ENCODE measurements around the gene NTF3.

The NTF3 gene

DNA sequence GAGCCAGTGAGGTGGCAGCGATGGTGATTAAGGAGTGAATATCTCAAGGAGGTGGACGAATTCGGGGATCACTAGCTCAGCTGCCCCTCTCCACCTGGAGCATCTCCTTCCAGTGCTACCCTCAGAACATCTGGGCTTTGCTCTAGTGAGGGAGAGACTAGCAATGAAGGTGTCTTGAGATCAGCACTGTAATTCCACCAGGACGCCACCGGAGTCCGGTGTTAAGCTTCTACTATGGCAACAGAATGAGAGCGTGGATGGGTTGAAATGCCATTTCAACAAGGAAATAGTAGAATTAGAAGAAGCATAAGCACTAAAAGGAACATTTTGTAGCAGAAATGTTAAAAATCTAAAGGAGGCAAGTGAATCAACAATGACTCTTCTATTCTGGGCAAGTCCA is 61.1 kb downstream of the NTF3 start:
- Histone ChIP-seq H3K27me3 (ENCODE audit: insufficient read depth, low read length) (no peaks in the 10 kb centered on the region), H3K9me3 (ENCODE audit: insufficient read depth, low read depth, low read length) (no peaks in the 10 kb centered on the region), H3K9ac (ENCODE audit: low read length) (no peak overlapping the region), H3K79me1 (ENCODE audit: low read length) (peaks cover 1% of the 10 kb centered on the region), H3K4me1 (ENCODE audit: control insufficient read depth in 1 of 2, insufficient read depth in 2 of 2, low read length in 2 of 2) (peaks cover 5 to 8% of the 10 kb centered on the region in 2 experiments), H3K79me2 (ENCODE audit: control insufficient read depth, insufficient read depth, low read length, poor library complexity) (no peaks in the 10 kb centered on the region), H4K91ac (ENCODE audit: low read depth, low read length) (no peak overlapping the region), H3K4ac (ENCODE audit: low read depth, low read length) (no peak overlapping the region), H2AFZ (ENCODE audit: insufficient read depth, low read length, poor library complexity) (no peak overlapping the region), H3K14ac (ENCODE audit: low read length) (no peak overlapping the region), H2BK120ac (ENCODE audit: insufficient read depth, low read length, poor library complexity) (no peak overlapping the region), H2BK12ac (ENCODE audit: low read length) (no peak overlapping the region), H3K4me2 (ENCODE audit: low read length) (no peak overlapping the region), H2AK5ac (ENCODE audit: low read length) (no peak overlapping the region), H3K23ac (ENCODE audit: low read length) (no peak overlapping the region), H4K8ac (ENCODE audit: low read depth, low read length) (no peak overlapping the region), H3K27ac (ENCODE audit: low read depth, low read length) (no peak overlapping the region), H3K18ac (ENCODE audit: low read length) (no peak overlapping the region), H3K36me3 (ENCODE audit: control insufficient read depth in 1 of 2, insufficient read depth in 2 of 2, low read length in 2 of 2) (no peaks in the 10 kb centered on the region), H4K12ac (ENCODE audit: low read depth, low read length) (no peak overlapping the region), H2BK5ac (ENCODE audit: low read depth, low read length, poor library complexity) (no peak overlapping the region), H3K4me3 (ENCODE audit: low read depth, low read length) (no peak overlapping the region)
- DNase-seq, result no peak
- WGBS (ENCODE audit: extremely low coverage, insufficient coverage, insufficient read length), result no CpG with 5 or more reads among the region's 7 CpGs

- Histone ChIP-seq H3K9ac (ENCODE audit: low read length) (no peak overlapping the region), H3K14ac (ENCODE audit: low read length) (no peak overlapping the region), H4K8ac (ENCODE audit: low read depth, low read length) (no peak overlapping the region), H4K12ac (ENCODE audit: low read depth, low read length) (no peak overlapping the region), H2BK120ac (ENCODE audit: insufficient read depth, low read length, poor library complexity) (no peak overlapping the region), H3K23ac (ENCODE audit: low read length) (no peak overlapping the region), H3K79me2 (ENCODE audit: control insufficient read depth, insufficient read depth, low read length, poor library complexity) (no peaks in the 10 kb centered on the region), H3K36me3 (ENCODE audit: control insufficient read depth in 1 of 2, insufficient read depth in 2 of 2, low read length in 2 of 2) (no peaks in the 10 kb centered on the region), H3K4me3 (ENCODE audit: low read depth, low read length) (no peak overlapping the region), H3K27ac (ENCODE audit: low read depth, low read length) (no peak overlapping the region), H2BK12ac (ENCODE audit: low read length) (no peak overlapping the region), H3K4me1 (ENCODE audit: control insufficient read depth in 1 of 2, insufficient read depth in 2 of 2, low read length in 2 of 2) (no peaks in the 10 kb centered on the region), H3K18ac (ENCODE audit: low read length) (no peak overlapping the region), H2AFZ (ENCODE audit: insufficient read depth, low read length, poor library complexity) (no peak overlapping the region), H3K4ac (ENCODE audit: low read depth, low read length) (no peak overlapping the region), H4K91ac (ENCODE audit: low read depth, low read length) (no peak overlapping the region), H3K9me3 (ENCODE audit: insufficient read depth, low read depth, low read length) (no peaks in the 10 kb centered on the region), H3K27me3 (ENCODE audit: insufficient read depth, low read length) (no peaks in the 10 kb centered on the region), H2AK5ac (ENCODE audit: low read length) (no peak overlapping the region), H3K4me2 (ENCODE audit: low read length) (no peak overlapping the region), H2BK5ac (ENCODE audit: low read depth, low read length, poor library complexity) (no peak overlapping the region), H3K79me1 (ENCODE audit: low read length) (no peaks in the 10 kb centered on the region)
- WGBS (ENCODE audit: extremely low coverage, insufficient coverage, insufficient read length), result no CpG with 5 or more reads among the region's 28 CpGs
- DNase-seq, result no peak
Observed at GRCh38 chr12:5494343-5494742, 62.4 kb downstream of the NTF3 start.

DNA sequence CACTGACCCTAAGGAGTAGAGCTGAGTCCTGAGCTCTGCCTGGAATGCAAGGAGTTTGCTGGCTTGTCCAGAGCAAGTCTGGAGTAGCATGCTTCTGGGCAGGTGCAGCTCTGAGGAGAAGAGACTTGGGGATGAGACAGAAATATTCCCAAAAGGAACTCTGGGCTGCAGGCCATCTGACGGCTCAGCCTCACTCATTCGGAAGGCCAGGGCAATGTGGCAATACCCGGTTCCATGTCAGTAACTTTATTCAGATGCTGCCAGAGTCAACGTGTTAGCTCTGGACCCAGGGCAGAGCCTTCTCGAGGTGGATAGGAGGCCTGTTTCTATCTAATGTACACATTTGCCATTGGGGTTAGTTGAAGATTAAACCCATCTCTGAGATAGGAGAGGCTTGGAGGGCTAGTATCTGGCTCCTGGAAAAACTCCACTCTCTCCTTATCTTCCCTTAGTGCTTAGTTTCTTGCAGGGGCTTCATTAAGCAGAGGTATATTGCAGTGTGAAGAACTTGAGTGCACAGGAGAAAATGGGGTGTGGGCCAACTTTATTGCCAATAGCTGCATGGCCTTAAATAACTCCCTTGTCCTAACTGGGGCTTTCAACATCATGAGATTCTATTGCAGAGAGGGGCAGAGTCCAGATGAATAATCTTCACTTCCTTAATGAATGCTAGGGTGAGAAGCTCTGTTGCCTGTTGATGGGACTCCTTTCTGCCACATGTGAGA is 65.6 kb downstream of the NTF3 start:
- Histone ChIP-seq H3K14ac (ENCODE audit: low read length) (no peak overlapping the region), H3K4me2 (ENCODE audit: low read length) (no peak overlapping the region), H3K27ac (ENCODE audit: low read depth, low read length) (no peak overlapping the region), H2AFZ (ENCODE audit: insufficient read depth, low read length, poor library complexity) (no peak overlapping the region), H3K4me3 (ENCODE audit: low read depth, low read length) (no peak overlapping the region), H3K9ac (ENCODE audit: low read length) (no peak overlapping the region), H3K4ac (ENCODE audit: low read depth, low read length) (no peak overlapping the region), H3K36me3 (ENCODE audit: control insufficient read depth in 1 of 2, insufficient read depth in 2 of 2, low read length in 2 of 2) (no peaks in the 10 kb centered on the region), H2BK5ac (ENCODE audit: low read depth, low read length, poor library complexity) (no peak overlapping the region), H4K91ac (ENCODE audit: low read depth, low read length) (no peak overlapping the region), H3K79me1 (ENCODE audit: low read length) (no peaks in the 10 kb centered on the region), H3K18ac (ENCODE audit: low read length) (no peak overlapping the region), H3K4me1 (ENCODE audit: control insufficient read depth in 1 of 2, insufficient read depth in 2 of 2, low read length in 2 of 2) (no peaks in the 10 kb centered on the region), H2BK12ac (ENCODE audit: low read length) (no peak overlapping the region), H3K79me2 (ENCODE audit: control insufficient read depth, insufficient read depth, low read length, poor library complexity) (no peaks in the 10 kb centered on the region), H3K9me3 (ENCODE audit: insufficient read depth, low read depth, low read length) (no peaks in the 10 kb centered on the region), H3K23ac (ENCODE audit: low read length) (no peak overlapping the region), H4K12ac (ENCODE audit: low read depth, low read length) (no peak overlapping the region), H4K8ac (ENCODE audit: low read depth, low read length) (no peak overlapping the region), H2BK120ac (ENCODE audit: insufficient read depth, low read length, poor library complexity) (no peak overlapping the region), H3K27me3 (ENCODE audit: insufficient read depth, low read length) (no peaks in the 10 kb centered on the region), H2AK5ac (ENCODE audit: low read length) (no peak overlapping the region)
- DNase-seq, result no peak
- WGBS (ENCODE audit: extremely low coverage, insufficient coverage, insufficient read length), result no CpG with 5 or more reads among the region's 5 CpGs

GRCh38 chr12:5498076-5498475 is 66.2 kb downstream of the NTF3 start:
- no CpG with 5 or more reads among the region's 3 CpGs for WGBS (ENCODE audit: extremely low coverage, insufficient coverage, insufficient read length)
- Histone ChIP-seq H3K79me1 (ENCODE audit: low read length) (no peaks in the 10 kb centered on the region), H3K4me2 (ENCODE audit: low read length) (no peak overlapping the region), H3K4me3 (ENCODE audit: low read depth, low read length) (no peak overlapping the region), H3K79me2 (ENCODE audit: control insufficient read depth, insufficient read depth, low read length, poor library complexity) (no peaks in the 10 kb centered on the region), H4K12ac (ENCODE audit: low read depth, low read length) (no peak overlapping the region), H2BK5ac (ENCODE audit: low read depth, low read length, poor library complexity) (no peak overlapping the region), H2BK120ac (ENCODE audit: insufficient read depth, low read length, poor library complexity) (no peak overlapping the region), H2BK12ac (ENCODE audit: low read length) (no peak overlapping the region), H3K4ac (ENCODE audit: low read depth, low read length) (no peak overlapping the region), H3K36me3 (ENCODE audit: control insufficient read depth in 1 of 2, insufficient read depth in 2 of 2, low read length in 2 of 2) (no peaks in the 10 kb centered on the region), H4K8ac (ENCODE audit: low read depth, low read length) (no peak overlapping the region), H2AFZ (ENCODE audit: insufficient read depth, low read length, poor library complexity) (no peak overlapping the region), H3K14ac (ENCODE audit: low read length) (no peak overlapping the region), H3K9me3 (ENCODE audit: insufficient read depth, low read depth, low read length) (no peaks in the 10 kb centered on the region), H3K23ac (ENCODE audit: low read length) (no peak overlapping the region), H3K27ac (ENCODE audit: low read depth, low read length) (no peak overlapping the region), H3K4me1 (ENCODE audit: control insufficient read depth in 1 of 2, insufficient read depth in 2 of 2, low read length in 2 of 2) (no peaks in the 10 kb centered on the region), H2AK5ac (ENCODE audit: low read length) (no peak overlapping the region), H4K91ac (ENCODE audit: low read depth, low read length) (no peak overlapping the region), H3K27me3 (ENCODE audit: insufficient read depth, low read length) (no peaks in the 10 kb centered on the region), H3K9ac (ENCODE audit: low read length) (no peak overlapping the region), H3K18ac (ENCODE audit: low read length) (no peak overlapping the region)
- DNase-seq, result no peak

Data from trophoblast cell (in vitro differentiated cells and primary cell).